Neural crest cell (in vitro differentiated cells): ENCODE results near the gene PWWP2B. TPM values are rescaled to one million over a fixed set of nuclear protein-coding genes. Genes with fewer than 3 reads are reported as not detected.
"Not testable (repeated sequence)": the region's sequence is repeated elsewhere in the genome, so short reads cannot be mapped to it uniquely, and the experiment has no call there.

Source experiments
- DNase-seq: peaks from one replicate; pipeline ENCODE4 v3.0.0; 2021; ENCODE audit warnings: low read depth, mixed read lengths, low spot score
- H3K27ac Mint-ChIP-seq: one replicate; pipeline ENCODE4 v1.8.0; 2021; ENCODE audit warnings: mild to moderate bottlenecking, mixed read lengths; ENCODE audit not compliant: unreplicated experiment
- H3K27me3 Mint-ChIP-seq: 2 replicates; pipeline ENCODE4 v1.8.0; 2021; ENCODE audit warnings: low read depth, mild to moderate bottlenecking, mixed read lengths
- H3K36me3 Mint-ChIP-seq: 2 replicates; pipeline ENCODE4 v1.8.0; 2021; ENCODE audit warnings: low read depth, mild to moderate bottlenecking, mixed read lengths
- H3K4me1 Mint-ChIP-seq: 2 replicates; pipeline ENCODE4 v1.8.0; 2021; ENCODE audit warnings: mixed read lengths
- H3K4me3 Mint-ChIP-seq: one replicate; pipeline ENCODE4 v1.8.0; 2021; ENCODE audit warnings: mild to moderate bottlenecking, mixed read lengths
- H3K9me3 Mint-ChIP-seq: 2 replicates; pipeline ENCODE4 v1.8.0; 2021; ENCODE audit warnings: mixed read lengths
- total RNA-seq: library from RNA; stranded (reverse); gene quantifications from 2 replicates; pipeline ENCODE4 v1.2.1, GENCODE V29; 2021
- TF ChIP-seq, protein P1 (sequence below): fragments of 200-600 bp; sonication (generic); conservative IDR thresholded peaks from 2 replicates; pipeline ENCODE4 v1.5.0; 2021; ENCODE audit warnings: antibody characterized with exemption, mild to moderate bottlenecking

The PWWP2B gene
- total RNA-seq, 1 donor from 2014 or later: 14.2 TPM

DNA sequence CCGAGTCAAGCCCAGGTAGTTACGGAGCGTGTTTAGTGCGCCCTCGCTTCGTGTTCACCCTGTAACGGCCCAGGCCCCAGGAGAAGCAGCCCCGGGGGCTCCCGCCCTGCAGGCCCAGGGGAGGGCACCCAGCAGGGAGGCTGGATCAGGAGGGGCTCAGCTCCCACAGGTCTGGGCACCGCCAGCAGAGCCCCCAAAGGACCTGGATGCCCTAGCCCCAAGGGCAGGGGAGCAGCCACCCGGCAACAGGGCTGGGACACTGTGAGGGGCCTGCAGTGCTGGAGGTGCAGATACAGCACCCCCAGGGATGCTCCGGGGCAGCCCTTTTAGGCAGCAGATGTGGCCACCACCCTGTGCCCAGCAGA lies 35.2 kb downstream of the PWWP2B start:
- H3K27ac Mint-ChIP-seq: no peak overlapping the region
- no peaks in the 10 kb centered on the region for H3K27me3 Mint-ChIP-seq
- peaks cover 8% of the 10 kb centered on the region for H3K4me1 Mint-ChIP-seq
- no peaks in the 10 kb centered on the region for H3K36me3 Mint-ChIP-seq
- TF ChIP-seq, protein P1, sequence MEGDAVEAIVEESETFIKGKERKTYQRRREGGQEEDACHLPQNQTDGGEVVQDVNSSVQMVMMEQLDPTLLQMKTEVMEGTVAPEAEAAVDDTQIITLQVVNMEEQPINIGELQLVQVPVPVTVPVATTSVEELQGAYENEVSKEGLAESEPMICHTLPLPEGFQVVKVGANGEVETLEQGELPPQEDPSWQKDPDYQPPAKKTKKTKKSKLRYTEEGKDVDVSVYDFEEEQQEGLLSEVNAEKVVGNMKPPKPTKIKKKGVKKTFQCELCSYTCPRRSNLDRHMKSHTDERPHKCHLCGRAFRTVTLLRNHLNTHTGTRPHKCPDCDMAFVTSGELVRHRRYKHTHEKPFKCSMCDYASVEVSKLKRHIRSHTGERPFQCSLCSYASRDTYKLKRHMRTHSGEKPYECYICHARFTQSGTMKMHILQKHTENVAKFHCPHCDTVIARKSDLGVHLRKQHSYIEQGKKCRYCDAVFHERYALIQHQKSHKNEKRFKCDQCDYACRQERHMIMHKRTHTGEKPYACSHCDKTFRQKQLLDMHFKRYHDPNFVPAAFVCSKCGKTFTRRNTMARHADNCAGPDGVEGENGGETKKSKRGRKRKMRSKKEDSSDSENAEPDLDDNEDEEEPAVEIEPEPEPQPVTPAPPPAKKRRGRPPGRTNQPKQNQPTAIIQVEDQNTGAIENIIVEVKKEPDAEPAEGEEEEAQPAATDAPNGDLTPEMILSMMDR: no peak
- no peak for DNase-seq
- H3K4me3 Mint-ChIP-seq: no peak overlapping the region
- H3K9me3 Mint-ChIP-seq: peaks cover 3% of the 10 kb centered on the region

DNA sequence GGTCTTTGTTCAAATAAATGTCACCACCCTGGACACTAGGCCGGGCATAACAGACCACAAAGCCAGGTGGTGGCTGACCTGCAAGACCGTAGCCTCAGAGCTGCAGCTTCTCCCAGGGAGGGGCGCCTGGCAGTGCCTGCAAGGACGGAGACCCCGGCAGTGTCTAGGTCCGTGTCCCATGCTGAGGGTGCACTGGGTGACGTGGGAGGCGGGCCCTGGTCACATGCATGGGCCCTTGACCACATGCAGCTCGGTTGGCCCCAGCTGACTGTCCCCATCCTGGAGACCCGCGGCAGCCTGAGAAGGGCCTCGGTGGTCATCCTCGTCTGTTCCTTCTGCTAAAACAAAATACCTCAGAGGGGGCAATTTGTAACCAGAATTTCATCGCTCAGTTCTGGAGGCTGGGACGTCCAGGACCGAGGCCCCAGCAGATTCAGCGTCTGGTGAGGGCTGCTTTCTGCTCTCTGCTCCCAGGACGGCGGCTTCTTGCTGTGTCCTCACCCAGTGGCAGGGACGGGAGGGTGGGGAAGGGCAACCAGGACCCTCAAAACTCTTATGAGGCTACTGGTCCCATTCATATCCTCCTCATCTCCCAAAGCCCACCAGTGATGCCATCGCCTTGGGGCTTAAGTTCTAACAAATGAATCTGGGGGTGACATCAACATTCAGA lies 36.8 kb downstream of the PWWP2B start:
- no peak for DNase-seq
- H3K27ac Mint-ChIP-seq: no peak overlapping the region

DNA sequence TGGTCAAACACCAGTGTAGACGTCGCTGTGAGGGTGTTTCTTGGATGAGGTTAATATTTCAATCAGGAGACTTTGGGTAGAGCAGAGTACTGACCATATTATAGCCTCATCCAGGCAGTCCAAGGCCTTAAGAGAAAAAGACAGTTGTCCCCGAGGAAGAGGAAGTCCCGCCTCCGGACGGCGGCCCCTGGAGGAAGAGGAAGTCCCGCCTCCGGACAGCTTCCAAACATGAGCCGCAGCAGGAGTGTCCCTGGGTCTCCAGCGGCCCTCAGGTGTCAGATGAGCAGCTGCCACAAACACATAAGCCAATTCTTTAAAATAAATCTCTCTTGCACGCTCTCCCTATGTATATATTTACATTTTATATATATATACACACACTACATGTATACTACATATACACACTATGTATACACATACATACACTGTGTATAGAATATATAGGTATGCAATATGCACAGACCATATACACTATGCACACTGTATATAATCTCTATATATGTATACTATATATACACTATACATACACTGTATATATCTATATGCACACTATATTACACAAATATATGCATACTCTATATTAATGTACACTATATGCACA lies 37.5 kb downstream of the PWWP2B start:
- H3K27me3 Mint-ChIP-seq: no peaks in the 10 kb centered on the region
- no peaks in the 10 kb centered on the region for H3K36me3 Mint-ChIP-seq
- H3K27ac Mint-ChIP-seq: no peak overlapping the region
- H3K4me3 Mint-ChIP-seq: no peak overlapping the region
- TF ChIP-seq, protein P1: no peak
- peaks cover 3% of the 10 kb centered on the region for H3K9me3 Mint-ChIP-seq
- peaks cover 13% of the 10 kb centered on the region for H3K4me1 Mint-ChIP-seq
- DNase-seq: no peak

More for the DNA sequence above, 36.8 kb downstream of the PWWP2B start:
- Mint-ChIP-seq H3K4me1 (peaks cover 10% of the 10 kb centered on the region), H3K9me3 (peaks cover 3% of the 10 kb centered on the region), H3K36me3 (no peaks in the 10 kb centered on the region), H3K27me3 (no peaks in the 10 kb centered on the region), H3K4me3 (no peak overlapping the region)
- TF ChIP-seq, protein P1: no peak

DNA sequence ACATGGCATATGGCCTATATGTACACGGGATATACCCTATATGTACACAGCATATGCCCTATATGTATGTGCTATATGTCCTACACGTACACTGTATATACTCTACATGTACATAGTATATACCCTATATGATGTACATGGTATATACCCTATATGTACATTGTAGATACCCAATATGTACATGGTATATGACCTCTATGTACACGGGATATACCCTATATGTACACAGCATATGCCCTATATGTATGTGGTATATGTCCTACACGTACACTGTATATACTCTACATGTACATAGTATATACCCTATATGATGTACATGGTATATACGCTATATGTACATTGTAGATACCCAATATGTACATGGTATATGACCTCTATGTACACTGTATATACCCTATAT lies 38.3 kb downstream of the PWWP2B start:
- H3K4me1 Mint-ChIP-seq, H3K36me3 Mint-ChIP-seq, DNase-seq: not testable (repeated sequence)

DNA sequence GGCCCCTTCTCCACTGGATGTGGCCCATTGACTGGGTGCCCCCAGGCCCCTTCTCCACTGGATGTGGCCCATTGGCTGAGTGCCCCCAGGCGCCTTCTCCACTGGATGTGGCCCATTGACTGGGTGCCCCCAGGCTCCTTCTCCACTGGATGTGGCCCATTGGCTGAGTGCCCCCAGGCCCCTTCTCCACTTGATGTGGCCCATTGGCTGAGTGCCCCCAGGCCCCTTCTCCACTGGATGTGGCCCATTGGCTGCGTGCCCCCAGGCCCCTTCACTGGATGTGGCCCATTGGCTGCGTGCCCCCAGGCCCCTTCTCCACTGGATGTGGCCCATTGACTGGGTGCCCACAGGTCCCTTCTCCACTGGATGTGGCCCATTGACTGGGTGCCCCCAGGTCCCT lies 39.1 kb downstream of the PWWP2B start:
- not testable (repeated sequence) for H3K27me3 Mint-ChIP-seq, H3K27ac Mint-ChIP-seq, H3K4me3 Mint-ChIP-seq, H3K4me1 Mint-ChIP-seq, H3K9me3 Mint-ChIP-seq, DNase-seq, H3K36me3 Mint-ChIP-seq

More for the DNA sequence above, 38.3 kb downstream of the PWWP2B start:
- H3K27me3 Mint-ChIP-seq, H3K9me3 Mint-ChIP-seq, H3K4me3 Mint-ChIP-seq: not testable (repeated sequence)
- peak overlapping the region; percentile 43 for H3K27ac Mint-ChIP-seq

DNA sequence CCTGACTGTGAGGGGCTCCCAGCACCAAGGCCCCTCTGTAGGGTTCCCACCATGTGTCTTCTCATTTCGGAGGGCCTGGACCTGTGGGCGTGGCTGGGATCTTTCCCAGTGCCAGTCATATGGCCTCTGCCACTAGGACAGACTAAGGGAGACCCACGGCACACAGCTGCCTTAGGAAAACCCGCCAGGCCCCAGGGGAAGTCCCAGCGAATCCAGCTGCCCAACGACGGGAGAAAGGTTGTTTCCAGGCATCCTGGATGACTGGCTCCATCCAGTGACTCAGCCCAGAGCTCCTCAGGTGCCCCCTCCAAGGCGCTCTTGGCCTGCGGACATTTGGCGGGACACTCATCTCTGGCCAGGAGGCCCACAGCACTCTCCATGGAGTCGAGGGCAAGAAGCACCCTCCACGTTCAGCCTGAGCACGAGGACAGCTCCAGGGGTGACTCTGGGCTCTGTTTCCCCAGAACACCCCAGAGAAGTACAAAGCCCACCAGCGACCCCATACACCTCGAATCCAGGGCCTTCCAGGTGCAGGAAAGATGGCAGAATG lies 39.9 kb downstream of the PWWP2B start:
- Mint-ChIP-seq H3K4me3 (no peak overlapping the region), H3K27me3 (no peaks in the 10 kb centered on the region), H3K27ac (no peak overlapping the region), H3K4me1 (peaks cover 10% of the 10 kb centered on the region), H3K36me3 (no peaks in the 10 kb centered on the region), H3K9me3 (no peaks in the 10 kb centered on the region)
- DNase-seq: no peak
- TF ChIP-seq, protein P1: no peak
